WTC11 (cell line): ENCODE results near the gene UBP1. TPM values are rescaled to one million over a fixed set of nuclear protein-coding genes. Genes with fewer than 3 reads are reported as not detected.
A peak's percentile ranks its signal among the peaks of the same experiment; 100 is the strongest.

Source experiments
- ATAC-seq: fragments of 200-7000 bp; cut with Tn5 transposase; 2 replicates; pipeline ENCODE4 v1.10.0; 2021; ENCODE audit warnings: mild to moderate bottlenecking, moderate library complexity
- CTCF ChIA-PET: fragments of 300-600 bp; sonication (Branson Sonifier 250); formaldehyde crosslinking; loops from one replicate; lab custom pipeline; 2021; ENCODE audit warnings: antibody characterized with exemption; lab: Charles Lee
- POLR2A ChIA-PET: fragments of 350-600 bp; sonication (Branson Sonifier 250); formaldehyde crosslinking; loops from one replicate; lab custom pipeline; 2021; ENCODE audit warnings: antibody characterized with exemption; lab: Charles Lee
- DNase-seq: peaks from one replicate; pipeline ENCODE4 v3.0.0; 2021; ENCODE audit warnings: low spot score
- H3K27ac Mint-ChIP-seq: 2 replicates; pipeline ENCODE4 v1.8.0; 2021; ENCODE audit warnings: mixed read lengths
- H3K27me3 Mint-ChIP-seq: 2 replicates; pipeline ENCODE4 v1.8.0; 2021; ENCODE audit warnings: low read depth, mild to moderate bottlenecking, moderate library complexity, mixed read lengths
- H3K36me3 Mint-ChIP-seq: 2 replicates; pipeline ENCODE4 v1.8.0; 2021; ENCODE audit warnings: mixed read lengths
- H3K4me1 Mint-ChIP-seq: 2 replicates; pipeline ENCODE4 v1.8.0; 2022; ENCODE audit warnings: mixed read lengths
- H3K4me3 Mint-ChIP-seq: 2 replicates; pipeline ENCODE4 v1.8.0; 2021; ENCODE audit warnings: mild to moderate bottlenecking, moderate library complexity, mixed read lengths
- H3K9me3 Mint-ChIP-seq: 2 replicates; pipeline ENCODE4 v1.8.0; 2021; ENCODE audit warnings: mixed read lengths
- AR ChIP-seq: fragments of 250-450 bp; sonication (Bioruptor Pico); IDR thresholded peaks from 2 replicates; pipeline ENCODE4 v1.9.0; 2021; ENCODE audit warnings: mild to moderate bottlenecking
- ATF3 ChIP-seq: sonication (generic); formaldehyde crosslinking; conservative IDR thresholded peaks from 2 replicates; pipeline ENCODE4 v1.8.1; 2022; ENCODE audit warnings: mild to moderate bottlenecking, missing genetic modification reagents
- ATF6 ChIP-seq: sonication (generic); formaldehyde crosslinking; IDR thresholded peaks from 2 replicates; pipeline ENCODE4 v1.8.1; 2023; ENCODE audit warnings: mild to moderate bottlenecking, missing genetic modification reagents
- CBFB ChIP-seq: sonication (generic); formaldehyde crosslinking; IDR thresholded peaks from 2 replicates; pipeline ENCODE4 v1.8.1; 2022; ENCODE audit warnings: mild to moderate bottlenecking, low read depth, missing genetic modification reagents
- CDX4 ChIP-seq: fragments of 250-450 bp; sonication (Bioruptor Pico); IDR thresholded peaks from 2 replicates; pipeline ENCODE4 v1.9.0; 2021; ENCODE audit warnings: moderate library complexity, mild to moderate bottlenecking, inconsistent platforms, borderline replicate concordance
- E2F5 ChIP-seq: sonication (generic); formaldehyde crosslinking; IDR thresholded peaks from 2 replicates; pipeline ENCODE4 v1.8.1; 2022; ENCODE audit warnings: mild to moderate bottlenecking, moderate library complexity, missing genetic modification reagents
- EMX1 ChIP-seq: fragments of 250-450 bp; sonication (Bioruptor Pico); IDR thresholded peaks from 2 replicates; pipeline ENCODE4 v1.8.0; 2021; ENCODE audit warnings: mild to moderate bottlenecking
- ERG ChIP-seq: fragments of 250-450 bp; sonication (Bioruptor Pico); IDR thresholded peaks from 2 replicates; pipeline ENCODE4 v1.8.0; 2021; ENCODE audit warnings: mild to moderate bottlenecking
- ETV6 ChIP-seq: sonication (generic); formaldehyde crosslinking; IDR thresholded peaks from 2 replicates; pipeline ENCODE4 v1.8.1; 2022; ENCODE audit warnings: mild to moderate bottlenecking, missing genetic modification reagents
- FOXP4 ChIP-seq: sonication (generic); formaldehyde crosslinking; IDR thresholded peaks from 2 replicates; pipeline ENCODE4 v1.8.0; 2022; ENCODE audit warnings: mild to moderate bottlenecking, missing genetic modification reagents
- GABPB1 ChIP-seq: sonication (generic); formaldehyde crosslinking; IDR thresholded peaks from 2 replicates; pipeline ENCODE4 v1.8.1; 2023; ENCODE audit warnings: mild to moderate bottlenecking, missing genetic modification reagents
- GRHL2 ChIP-seq: fragments of 250-450 bp; sonication (Bioruptor Pico); IDR thresholded peaks from 2 replicates; pipeline ENCODE4 v1.8.0; 2022; ENCODE audit warnings: mild to moderate bottlenecking, moderate library complexity; ENCODE audit not compliant: insufficient replicate concordance, severe bottlenecking
- MAX ChIP-seq: sonication (generic); formaldehyde crosslinking; IDR thresholded peaks from 2 replicates; pipeline ENCODE4 v1.8.0; 2022; ENCODE audit warnings: mild to moderate bottlenecking, missing genetic modification reagents
- MXD4 ChIP-seq: fragments of 250-450 bp; sonication (Bioruptor Pico); IDR thresholded peaks from 2 replicates; pipeline ENCODE4 v1.8.0; 2021; ENCODE audit warnings: mild to moderate bottlenecking, moderate library complexity, borderline replicate concordance
- NFYB ChIP-seq: sonication (generic); formaldehyde crosslinking; conservative IDR thresholded peaks from 2 replicates; pipeline ENCODE4 v1.8.0; 2022; ENCODE audit warnings: low read depth, missing genetic modification reagents
- NR1H2 ChIP-seq: sonication (generic); formaldehyde crosslinking; IDR thresholded peaks from 2 replicates; pipeline ENCODE4 v1.9.0; 2021; ENCODE audit warnings: mild to moderate bottlenecking, moderate library complexity, missing genetic modification reagents
- RELA ChIP-seq: sonication (generic); formaldehyde crosslinking; IDR thresholded peaks from 2 replicates; pipeline ENCODE4 v1.8.1; 2022; ENCODE audit warnings: missing genetic modification reagents, mild to moderate bottlenecking, borderline replicate concordance
- SMAD4 ChIP-seq: sonication (generic); formaldehyde crosslinking; IDR thresholded peaks from 2 replicates; pipeline ENCODE4 v1.8.0; 2022; ENCODE audit warnings: mild to moderate bottlenecking, missing genetic modification reagents
- SOX15 ChIP-seq: fragments of 250-450 bp; sonication (Bioruptor Pico); IDR thresholded peaks from 2 replicates; pipeline ENCODE4 v1.9.0; 2021; ENCODE audit warnings: mild to moderate bottlenecking
- TEAD1 ChIP-seq: sonication (generic); formaldehyde crosslinking; IDR thresholded peaks from 2 replicates; pipeline ENCODE4 v1.8.0; 2022; ENCODE audit warnings: mild to moderate bottlenecking, missing genetic modification reagents
- ZBTB21 ChIP-seq: sonication (generic); formaldehyde crosslinking; IDR thresholded peaks from 2 replicates; pipeline ENCODE4 v1.8.1; 2023; ENCODE audit warnings: mild to moderate bottlenecking, missing genetic modification reagents, borderline replicate concordance
- ZNF121 ChIP-seq: sonication (generic); formaldehyde crosslinking; IDR thresholded peaks from 2 replicates; pipeline ENCODE4 v1.8.0; 2023; ENCODE audit warnings: missing genetic modification reagents
- ZNF416 ChIP-seq: fragments of 250-450 bp; sonication (Bioruptor Pico); IDR thresholded peaks from 2 replicates; pipeline ENCODE4 v1.9.0; 2021; ENCODE audit warnings: mild to moderate bottlenecking, inconsistent platforms
- ZNF425 ChIP-seq: fragments of 250-450 bp; sonication (Bioruptor Pico); conservative IDR thresholded peaks from 2 replicates; pipeline ENCODE4 v1.9.0; 2021; ENCODE audit warnings: mild to moderate bottlenecking
- total RNA-seq: library from RNA; stranded (reverse); gene quantifications from 3 replicates; pipeline ENCODE4 v1.2.3, GENCODE V29; 2021

UBP1 gene
- total RNA-seq, 1 experiment from 2014 or later, result 72.6 TPM

GRCh38 chr3:33424606-33425452 is 15.4 kb downstream of the UBP1 start (continued):
- TF ChIP-seq ATF3 (CRISPR knock-in tag) (no peak), EMX1 (CRISPR knock-in tag) (no peak), GABPB1 (CRISPR knock-in tag) (no peak), SMAD4 (CRISPR knock-in tag) (no peak), ZBTB21 (CRISPR knock-in tag) (no peak), ZNF425 (no peak), ETV6 (CRISPR knock-in tag) (no peak), ZNF416 (CRISPR knock-in tag) (no peak), RELA (no peak), MXD4 (CRISPR knock-in tag) (no peak), NR1H2 (no peak)

GRCh38 chr3:33420966-33421365 is 19.2 kb downstream of the UBP1 start:
- DNase-seq (no peak), ATAC-seq (peak; percentile 78)
- H3K9me3 Mint-ChIP-seq, result no peaks in the 10 kb centered on the region
- H3K36me3 Mint-ChIP-seq, result peaks cover 65% of the 10 kb centered on the region
- POLR2A ChIA-PET, result no interaction called here
- H3K27ac Mint-ChIP-seq, result no peak overlapping the region
- H3K4me3 Mint-ChIP-seq, result no peak overlapping the region
- H3K27me3 Mint-ChIP-seq, result no peaks in the 10 kb centered on the region
- CTCF ChIA-PET, result interaction anchor here (0.6 to 1.8 kb wide), 7 partner anchors 10 to 366 kb away, joined by 3 to 8 read pairs (median 4); no protein-coding TSS in a partner anchor
- peaks cover 14% of the 10 kb centered on the region for H3K4me1 Mint-ChIP-seq
- TF ChIP-seq ATF6, result no peak
- no peak for TF ChIP-seq GRHL2 (CRISPR knock-in tag)
- no peak for TF ChIP-seq SOX15 (CRISPR knock-in tag)
- no peak for TF ChIP-seq FOXP4 (CRISPR knock-in tag)
- no peak for TF ChIP-seq NFYB
- TF ChIP-seq ZNF121 (CRISPR knock-in tag), result no peak
- no peak for TF ChIP-seq CBFB (CRISPR knock-in tag)
- no peak for TF ChIP-seq CDX4
- TF ChIP-seq MAX (CRISPR knock-in tag), result no peak
- TF ChIP-seq ZBTB21 (CRISPR knock-in tag), result no peak
- no peak for TF ChIP-seq TEAD1 (CRISPR knock-in tag)
- TF ChIP-seq ERG (CRISPR knock-in tag), result no peak
- TF ChIP-seq AR (CRISPR knock-in tag), result no peak
- TF ChIP-seq E2F5 (CRISPR knock-in tag), result no peak
- TF ChIP-seq GABPB1 (CRISPR knock-in tag), result no peak
